HepG2 (cell line): ENCODE data around the gene UNC5C. TPM values are rescaled to one million over a fixed set of nuclear protein-coding genes. Genes with fewer than 3 reads are reported as not detected.

Experiments
- ATAC-seq: fragments of 200-7000 bp; cut with Tn5 transposase; 3 replicates; pipeline ENCODE4 v1.9.1; 2020; ENCODE audit warnings: mild to moderate bottlenecking, moderate library complexity
- BruUV-seq: library from RNA; stranded (reverse); fragments of 400-500 nt; replicated peaks from 2 replicates; lab custom pipeline; 2021; lab: Mats Ljungman, UMichigan
- CTCF ChIA-PET: fragments of 300-600 bp; formaldehyde crosslinking; extraction: SDS; loops from one replicate; lab custom pipeline; 2021; ENCODE audit warnings: low total read pairs, inconsistent platforms, low intra/inter-chr PET ratio; lab: Yijun Ruan, JAX
- POLR2A ChIA-PET: fragments of 350-600 bp; sonication (Branson Sonifier 250); formaldehyde crosslinking; loops from one replicate; lab custom pipeline; 2020; ENCODE audit warnings: antibody characterized with exemption, inconsistent platforms; lab: Yijun Ruan, JAX
- DNase-seq: peaks from one replicate; pipeline ENCODE4 v3.0.0-alpha.2; 2015; ENCODE audit warnings: low spot score
- FAIRE-seq: peaks from 3 replicates; lab custom pipeline; 2011; peaks lifted over from hg19 to GRCh38; lab: Jason Lieb, UNC
- H2AFZ ChIP-seq: one replicate; pipeline ENCODE4 v1.6.1; 2011; ENCODE audit warnings: low read length, inconsistent platforms
- H3K27ac ChIP-seq: fragments of 300-600 bp; 3 replicates; pipeline ENCODE4 v1.8.0; 2011; ENCODE audit warnings: mixed run types, mild to moderate bottlenecking, mixed read lengths, low read length, inconsistent platforms; ENCODE audit not compliant: insufficient read depth; ENCODE audit errors: extremely low read length
- H3K27me3 ChIP-seq, 2 experiments: fragments of 200-600 bp in 1 of 2; 2 replicates in 1 of 2; 3 replicates in 1 of 2; pipeline versions ENCODE4 v1.6.0 to v1.8.0; 2011; ENCODE audit warnings: low read length in 2 of 2, mild to moderate bottlenecking in 2 of 2, moderate library complexity in 2 of 2, inconsistent platforms in 1 of 2; ENCODE audit not compliant: insufficient read depth in 2 of 2, control insufficient read depth in 1 of 2
- H3K36me3 ChIP-seq, 2 experiments: fragments of 200-600 bp in 1 of 2; replicated peaks in 1 of 2; 2 replicates in 1 of 2; 3 replicates in 1 of 2; pipeline versions ENCODE4 v1.5.1 to v1.8.0; 2011; ENCODE audit warnings: low read length in 2 of 2, inconsistent platforms in 1 of 2; ENCODE audit not compliant: insufficient read depth in 2 of 2, control insufficient read depth in 1 of 2
- H3K4me1 ChIP-seq: 2 replicates; pipeline ENCODE4 v1.5.1; 2012; ENCODE audit warnings: low read length, inconsistent platforms; ENCODE audit not compliant: insufficient read depth
- H3K4me2 ChIP-seq: 2 replicates; pipeline ENCODE4 v1.6.0; 2011; ENCODE audit warnings: low read depth, low read length, inconsistent platforms
- H3K4me3 ChIP-seq, 3 experiments: fragments of 200-600 bp in 1 of 3; sonication (generic), shearing (Covaris generic) in 1 of 3; replicated peaks in 1 of 3; 2 replicates each; pipeline ENCODE4 v1.5.1; 2011 to 2016; ENCODE audit warnings: low read length in 3 of 3, inconsistent platforms in 2 of 3, low read depth in 2 of 3, mild to moderate bottlenecking in 2 of 3, control low read depth in 1 of 3, mixed read lengths in 1 of 3; ENCODE audit not compliant: insufficient read depth in 1 of 3
- H3K79me2 ChIP-seq: one replicate; pipeline ENCODE4 v1.6.1; 2011; ENCODE audit warnings: low read length, inconsistent platforms; ENCODE audit not compliant: insufficient read depth
- H3K9ac ChIP-seq: 2 replicates; pipeline ENCODE4 v1.6.0; 2011; ENCODE audit warnings: mild to moderate bottlenecking, low read depth, low read length, inconsistent platforms; ENCODE audit not compliant: insufficient read depth
- H3K9me3 ChIP-seq: 2 replicates; pipeline ENCODE4 v1.5.1; 2012; ENCODE audit warnings: mild to moderate bottlenecking, low read length
- H4K20me1 ChIP-seq: 2 replicates; pipeline ENCODE4 v1.6.0; 2011; ENCODE audit warnings: inconsistent platforms, mild to moderate bottlenecking, low read length, moderate library complexity; ENCODE audit not compliant: insufficient read depth
- AGO1 ChIP-seq: fragments of 200-400 bp; formaldehyde crosslinking; IDR thresholded peaks from 2 replicates; pipeline ENCODE4 v1.6.1; 2017; ENCODE audit warnings: mild to moderate bottlenecking, low read depth, low read length, moderate library complexity; ENCODE audit not compliant: poor library complexity, severe bottlenecking
- PHF21A ChIP-seq: sonication (generic); formaldehyde crosslinking; IDR thresholded peaks from 2 replicates; pipeline ENCODE4 v1.5.0; 2020; ENCODE audit warnings: mild to moderate bottlenecking, missing genetic modification reagents
- SNAPC4 ChIP-seq: sonication (generic); formaldehyde crosslinking; IDR thresholded peaks from 2 replicates; pipeline ENCODE4 v1.4.0; 2020; ENCODE audit warnings: mild to moderate bottlenecking, missing genetic modification reagents
- TOPORS ChIP-seq: sonication (generic); formaldehyde crosslinking; IDR thresholded peaks from 2 replicates; pipeline ENCODE4 v1.8.0; 2023; ENCODE audit warnings: mild to moderate bottlenecking, missing genetic modification reagents
- ZNF292 ChIP-seq: sonication (generic); formaldehyde crosslinking; IDR thresholded peaks from 2 replicates; pipeline ENCODE4 v1.8.1; 2022; ENCODE audit warnings: mild to moderate bottlenecking, low read depth, missing genetic modification reagents, borderline replicate concordance
- ZNF790 ChIP-seq: sonication (generic); formaldehyde crosslinking; IDR thresholded peaks from 2 replicates; pipeline ENCODE4 v1.8.0; 2022; ENCODE audit warnings: missing genetic modification reagents, mild to moderate bottlenecking, borderline replicate concordance
- ZNF879 ChIP-seq: sonication (generic); formaldehyde crosslinking; IDR thresholded peaks from 2 replicates; pipeline ENCODE4 v1.8.1; 2023; ENCODE audit warnings: missing genetic modification reagents
- ZNF891 ChIP-seq: sonication (generic); formaldehyde crosslinking; IDR thresholded peaks from 2 replicates; pipeline ENCODE4 v1.5.0; 2020; ENCODE audit warnings: mild to moderate bottlenecking, missing genetic modification reagents
- WGBS: methylation state at CpG from one replicate; pipeline ENCODE4 v1.1.6; 2017; ENCODE audit warnings: low lambda C conversion rate; 5-methylcytosine and 5-hydroxymethylcytosine counted together
- in situ Hi-C: cut with HindIII; loops from 2 replicates; pipeline ENCODE4 v1.10.0; 2017; ENCODE audit warnings: low pct_unique_long_range_greater_than_20kb; ENCODE audit not compliant: extremely low pct_ligation_motif_present
- intact Hi-C: fragments of 100-400 bp; cut with micrococcal nuclease; formaldehyde crosslinking; loops from one replicate; pipeline ENCODE4 v1.10.0; 2022; ENCODE audit not compliant: unreplicated experiment
- polyA plus RNA-seq, 8 experiments: library from polyadenylated mRNA; depleted of rRNA in 3 of 8; stranded (reverse) in 7 of 8; unstranded in 1 of 8; fragments of >200 nt; fragmentation: Illumina TruSeq in 4 of 8; extraction: Trizol in 4 of 8; gene quantifications; 2 replicates each; pipeline versions ENCODE4 v1.2.1 to v1.2.3, GENCODE V29; 2011 to 2016; ENCODE audit warnings: low read depth in 4 of 8, missing spikeins in 1 of 8, mixed read lengths in 1 of 8; ENCODE audit not compliant: insufficient read depth in 1 of 8
- total RNA-seq, 5 experiments: library from RNA; depleted of rRNA; stranded (reverse); fragments of >200 nt; fragmentation: Illumina TruSeq; extraction: Trizol; gene quantifications; 2 replicates each; pipeline ENCODE4 v1.2.3, GENCODE V29; 2016; ENCODE audit warnings: low read depth in 1 of 5

Gene UNC5C
- total and polyA plus RNA-seq, 2 of the 13 experiments (the other 11 are each of a cell fraction or from before 2014, with no cell fraction given): not detected

- TF ChIP-seq SNAPC4 (CRISPR knock-in tag): no peak
These were observed 335.4 kb downstream of the UNC5C start (continued) for GRCh38 chr4:95213366-95213765.

GRCh38 chr4:95212692-95213091 lies 336.1 kb downstream of the UNC5C start:
- DNase-seq: no peak
- 26% methylated on average over 8 of the region's 8 CpGs for WGBS
- no peak overlapping the region for H3K4me2 ChIP-seq
- H2AFZ ChIP-seq: no peak overlapping the region
- peaks cover 0 to 27% of the 10 kb centered on the region in 2 experiments; a peak in 3 of 5 replicates for H3K27me3 ChIP-seq
- BruUV-seq: no TSS peak
- H3K36me3 ChIP-seq: no peaks in the 10 kb centered on the region
- no peaks in the 10 kb centered on the region for H3K79me2 ChIP-seq
- intact Hi-C loops: no loop called here
- no peaks in the 10 kb centered on the region for H4K20me1 ChIP-seq
- no peak overlapping the region for H3K27ac ChIP-seq
- no peak overlapping the region for H3K4me3 ChIP-seq
- CTCF ChIA-PET: no interaction called here
- H3K9ac ChIP-seq: no peak overlapping the region
- TF ChIP-seq AGO1 (no peak), ZNF891 (no peak), ZNF292 (CRISPR knock-in tag) (no peak), ZNF790 (no peak), PHF21A (no peak), ZNF879 (no peak), TOPORS (CRISPR knock-in tag) (no peak)
- TF ChIP-seq, all 625 proteins: peak for 0
- ATAC-seq (no peak), FAIRE-seq (no peak)
- Histone ChIP-seq H3K9me3 (no peaks in the 10 kb centered on the region), H3K4me1 (no peaks in the 10 kb centered on the region)
- in situ Hi-C loops: no loop called here
- POLR2A ChIA-PET: no interaction called here
